ENCODE data around the gene VSTM2B. TPM values are rescaled to one million over a fixed set of nuclear protein-coding genes. Genes with fewer than 3 reads are reported as not detected.

Gene VSTM2B
- total RNA-seq, 1 donor from 2014 or later = not detected

DNA sequence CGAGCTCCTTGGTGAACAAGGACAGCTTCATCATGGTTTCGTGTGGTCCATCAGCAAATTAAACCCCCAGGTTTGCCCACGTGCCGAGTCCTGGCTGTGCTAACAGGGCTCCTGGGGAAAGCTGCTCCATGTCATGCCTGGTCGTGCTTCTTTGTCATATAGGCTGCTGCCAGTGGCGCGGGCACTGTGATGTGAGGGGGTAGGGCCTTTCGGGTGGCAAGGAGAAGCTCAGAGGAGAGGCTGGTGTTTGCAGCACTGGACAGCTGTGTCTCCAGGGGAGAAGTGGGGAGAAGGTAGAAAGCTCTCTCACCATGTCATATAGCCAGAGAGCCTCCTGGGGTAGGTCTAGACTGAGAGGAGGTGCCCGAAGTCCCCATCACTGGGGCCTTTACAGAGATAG is 13.3 kb downstream of the VSTM2B start:
- Mint-ChIP-seq H3K9me3 (no peaks in the 10 kb centered on the region), H3K36me3 (no peaks in the 10 kb centered on the region)
- DNase-seq (ENCODE audit: low spot score) = no peak

DNA sequence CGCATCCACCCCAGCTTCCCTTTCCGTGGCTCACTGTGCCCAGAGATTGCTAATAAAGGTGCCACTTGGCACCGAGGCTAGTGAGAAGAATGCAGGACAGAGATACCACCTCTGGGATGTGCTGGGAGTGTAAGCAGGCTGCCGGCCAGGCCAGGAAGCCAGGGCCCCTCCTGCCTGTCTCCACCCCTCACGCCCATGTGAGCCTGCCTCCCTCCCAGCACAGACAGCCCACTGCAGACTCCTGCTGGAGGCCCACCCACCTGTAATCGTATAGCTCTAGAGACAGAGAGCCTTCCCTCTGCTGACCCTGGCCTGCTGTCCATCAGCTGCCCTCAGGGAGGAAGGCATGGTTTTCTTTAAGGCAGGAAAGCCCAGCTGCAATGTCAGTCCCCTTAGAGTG is 13.9 kb downstream of the VSTM2B start:
- no peaks in the 10 kb centered on the region for H3K36me3 ChIP-seq
- no peaks in the 10 kb centered on the region for H3F3A ChIP-seq (ENCODE audit: low read depth)
- H3K27me3 ChIP-seq = peaks cover 8% of the 10 kb centered on the region
- H3K9ac ChIP-seq = no peak overlapping the region
- H3K9me3 ChIP-seq (ENCODE audit: low read depth) = no peaks in the 10 kb centered on the region
- Mint-ChIP-seq H3K9me3 (no peaks in the 10 kb centered on the region), H3K36me3 (no peaks in the 10 kb centered on the region), H3K27me3 (ENCODE audit: insufficient read depth, low read depth) (peaks cover 19% of the 10 kb centered on the region), H3K4me1 (peaks cover 11% of the 10 kb centered on the region), H3K27ac (no peak overlapping the region), H3K4me3 (no peak overlapping the region)
- H3K4me2 ChIP-seq = no peak overlapping the region
- H4K20me1 ChIP-seq (ENCODE audit: low read depth) = no peaks in the 10 kb centered on the region
- DNase-seq (ENCODE audit: low spot score) = no peak
- TF ChIP-seq EZH2phosphoT487 (IDR thresholded peaks at IDR 0.05) = no peak
- TF ChIP-seq EZH2 (IDR thresholded peaks at IDR 0.05) = no peak
- TF ChIP-seq, protein P1, sequence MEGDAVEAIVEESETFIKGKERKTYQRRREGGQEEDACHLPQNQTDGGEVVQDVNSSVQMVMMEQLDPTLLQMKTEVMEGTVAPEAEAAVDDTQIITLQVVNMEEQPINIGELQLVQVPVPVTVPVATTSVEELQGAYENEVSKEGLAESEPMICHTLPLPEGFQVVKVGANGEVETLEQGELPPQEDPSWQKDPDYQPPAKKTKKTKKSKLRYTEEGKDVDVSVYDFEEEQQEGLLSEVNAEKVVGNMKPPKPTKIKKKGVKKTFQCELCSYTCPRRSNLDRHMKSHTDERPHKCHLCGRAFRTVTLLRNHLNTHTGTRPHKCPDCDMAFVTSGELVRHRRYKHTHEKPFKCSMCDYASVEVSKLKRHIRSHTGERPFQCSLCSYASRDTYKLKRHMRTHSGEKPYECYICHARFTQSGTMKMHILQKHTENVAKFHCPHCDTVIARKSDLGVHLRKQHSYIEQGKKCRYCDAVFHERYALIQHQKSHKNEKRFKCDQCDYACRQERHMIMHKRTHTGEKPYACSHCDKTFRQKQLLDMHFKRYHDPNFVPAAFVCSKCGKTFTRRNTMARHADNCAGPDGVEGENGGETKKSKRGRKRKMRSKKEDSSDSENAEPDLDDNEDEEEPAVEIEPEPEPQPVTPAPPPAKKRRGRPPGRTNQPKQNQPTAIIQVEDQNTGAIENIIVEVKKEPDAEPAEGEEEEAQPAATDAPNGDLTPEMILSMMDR (IDR thresholded peaks at IDR 0.05) = no peak
- H3K79me2 ChIP-seq (ENCODE audit: low read depth) = no peaks in the 10 kb centered on the region
- no peak overlapping the region for H3K4me3 ChIP-seq
- no peak overlapping the region for H2AFZ ChIP-seq (replicated peaks)
- no peak overlapping the region for H3K27ac ChIP-seq
- H3K4me1 ChIP-seq = no peaks in the 10 kb centered on the region

More for the DNA sequence above, 13.3 kb downstream of the VSTM2B start:
- Mint-ChIP-seq H3K4me1 (peaks cover 11% of the 10 kb centered on the region), H3K27ac (no peak overlapping the region), H3K4me3 (no peak overlapping the region), H3K27me3 (ENCODE audit: insufficient read depth, low read depth) (peaks cover 21% of the 10 kb centered on the region)
- Histone ChIP-seq H3K4me1 (no peaks in the 10 kb centered on the region), H3F3A (ENCODE audit: low read depth) (no peaks in the 10 kb centered on the region), H4K20me1 (ENCODE audit: low read depth) (no peaks in the 10 kb centered on the region), H3K79me2 (ENCODE audit: low read depth) (no peaks in the 10 kb centered on the region), H2AFZ (replicated peaks) (no peak overlapping the region), H3K4me2 (no peak overlapping the region), H3K27me3 (peaks cover 8% of the 10 kb centered on the region), H3K9me3 (ENCODE audit: low read depth) (no peaks in the 10 kb centered on the region), H3K4me3 (no peak overlapping the region), H3K36me3 (no peaks in the 10 kb centered on the region), H3K27ac (no peak overlapping the region), H3K9ac (no peak overlapping the region)
- TF ChIP-seq EZH2 (IDR thresholded peaks at IDR 0.05) = no peak
- TF ChIP-seq, protein P1 (IDR thresholded peaks at IDR 0.05) = no peak
- no peak for TF ChIP-seq EZH2phosphoT487 (IDR thresholded peaks at IDR 0.05)

DNA sequence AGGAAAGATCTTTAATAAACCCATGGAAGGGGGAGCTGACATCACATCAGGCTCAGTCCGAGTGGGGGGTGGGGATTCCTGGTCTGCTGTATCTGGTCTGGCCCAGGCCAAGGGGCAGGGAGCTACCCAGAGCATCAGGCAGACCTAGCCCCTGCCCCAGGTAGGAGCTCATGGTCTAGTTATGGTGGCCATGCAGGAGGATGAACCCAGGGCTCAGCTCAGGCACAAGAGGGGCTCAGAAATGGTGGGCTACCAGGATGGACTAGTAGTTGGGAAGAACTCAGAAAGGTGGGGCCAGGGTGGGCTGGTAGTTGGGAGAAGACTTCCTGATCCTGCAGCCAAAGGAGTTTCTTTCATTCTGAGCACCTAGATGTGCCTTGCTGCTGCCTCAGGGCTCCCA is 14.3 kb downstream of the VSTM2B start:
- H3K79me2 ChIP-seq (ENCODE audit: low read depth) = no peaks in the 10 kb centered on the region
- Mint-ChIP-seq H3K4me1 (peaks cover 6% of the 10 kb centered on the region), H3K27me3 (ENCODE audit: insufficient read depth, low read depth) (peaks cover 17% of the 10 kb centered on the region), H3K9me3 (peaks cover 2% of the 10 kb centered on the region), H3K27ac (no peak overlapping the region), H3K4me3 (no peak overlapping the region), H3K36me3 (no peaks in the 10 kb centered on the region)
- no peaks in the 10 kb centered on the region for H3F3A ChIP-seq (ENCODE audit: low read depth)
- H2AFZ ChIP-seq (replicated peaks) = no peak overlapping the region
- H3K4me3 ChIP-seq = no peak overlapping the region
- TF ChIP-seq EZH2phosphoT487 (IDR thresholded peaks at IDR 0.05) = no peak
- TF ChIP-seq, protein P1 (IDR thresholded peaks at IDR 0.05) = no peak
- no peaks in the 10 kb centered on the region for H3K36me3 ChIP-seq
- no peak for DNase-seq (ENCODE audit: low spot score)
- peaks cover 8% of the 10 kb centered on the region for H3K27me3 ChIP-seq
- no peak overlapping the region for H3K27ac ChIP-seq
- no peaks in the 10 kb centered on the region for H3K4me1 ChIP-seq
- no peak overlapping the region for H3K4me2 ChIP-seq
- no peaks in the 10 kb centered on the region for H4K20me1 ChIP-seq (ENCODE audit: low read depth)
- no peaks in the 10 kb centered on the region for H3K9me3 ChIP-seq (ENCODE audit: low read depth)
- H3K9ac ChIP-seq = no peak overlapping the region
